ENCODE data around the gene DCAF8L1. TPM values are rescaled to one million over a fixed set of nuclear protein-coding genes. Genes with fewer than 3 reads are reported as not detected.

The DCAF8L1 gene
- polyA plus RNA-seq, 1 of the 3 experiments (the other 2 are of a cell fraction): 0.10 TPM

DNA sequence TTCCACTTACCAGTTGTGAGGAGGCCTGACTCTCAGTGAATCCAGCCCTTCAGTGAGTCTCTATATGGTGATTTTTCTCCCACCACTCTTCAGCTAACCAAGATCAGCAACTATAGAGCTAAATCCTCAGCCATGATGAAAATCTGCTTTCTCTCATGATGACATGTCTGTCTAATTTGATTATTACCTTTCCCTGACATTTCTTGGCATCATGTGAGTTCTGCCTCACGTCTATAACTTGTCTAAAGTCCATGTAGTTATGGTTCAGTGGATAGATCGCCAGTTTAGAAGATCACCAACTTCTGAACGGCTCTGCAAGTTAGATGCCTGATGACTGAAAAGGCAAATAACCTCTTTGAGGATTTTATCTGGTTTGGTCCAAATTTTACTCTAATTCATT is 14.9 kb upstream of the DCAF8L1 start:
- no peak for TF ChIP-seq SMC3 (IDR thresholded peaks at IDR 0.05; ENCODE audit: low read depth, low read length)
- TF ChIP-seq, protein P1, sequence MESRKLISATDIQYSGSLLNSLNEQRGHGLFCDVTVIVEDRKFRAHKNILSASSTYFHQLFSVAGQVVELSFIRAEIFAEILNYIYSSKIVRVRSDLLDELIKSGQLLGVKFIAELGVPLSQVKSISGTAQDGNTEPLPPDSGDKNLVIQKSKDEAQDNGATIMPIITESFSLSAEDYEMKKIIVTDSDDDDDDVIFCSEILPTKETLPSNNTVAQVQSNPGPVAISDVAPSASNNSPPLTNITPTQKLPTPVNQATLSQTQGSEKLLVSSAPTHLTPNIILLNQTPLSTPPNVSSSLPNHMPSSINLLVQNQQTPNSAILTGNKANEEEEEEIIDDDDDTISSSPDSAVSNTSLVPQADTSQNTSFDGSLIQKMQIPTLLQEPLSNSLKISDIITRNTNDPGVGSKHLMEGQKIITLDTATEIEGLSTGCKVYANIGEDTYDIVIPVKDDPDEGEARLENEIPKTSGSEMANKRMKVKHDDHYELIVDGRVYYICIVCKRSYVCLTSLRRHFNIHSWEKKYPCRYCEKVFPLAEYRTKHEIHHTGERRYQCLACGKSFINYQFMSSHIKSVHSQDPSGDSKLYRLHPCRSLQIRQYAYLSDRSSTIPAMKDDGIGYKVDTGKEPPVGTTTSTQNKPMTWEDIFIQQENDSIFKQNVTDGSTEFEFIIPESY (IDR thresholded peaks at IDR 0.05; ENCODE audit: borderline replicate concordance, low read depth): no peak
- TF ChIP-seq SIN3A (IDR thresholded peaks at IDR 0.05; ENCODE audit: borderline replicate concordance, low read depth, low read length): no peak
- no peak for TF ChIP-seq RAD21 (IDR thresholded peaks at IDR 0.05; ENCODE audit: low read length)
- no peak for TF ChIP-seq RFX5 (IDR thresholded peaks at IDR 0.05; ENCODE audit: low read length)
- no peak for TF ChIP-seq YY1 (IDR thresholded peaks at IDR 0.05; ENCODE audit: low read depth)
- TF ChIP-seq CHD2 (IDR thresholded peaks at IDR 0.05; ENCODE audit: low read length, partially characterized antibody): no peak
- TF ChIP-seq RXRA (IDR thresholded peaks at IDR 0.05; ENCODE audit: borderline replicate concordance, low read depth): no peak
- TF ChIP-seq, protein P2, sequence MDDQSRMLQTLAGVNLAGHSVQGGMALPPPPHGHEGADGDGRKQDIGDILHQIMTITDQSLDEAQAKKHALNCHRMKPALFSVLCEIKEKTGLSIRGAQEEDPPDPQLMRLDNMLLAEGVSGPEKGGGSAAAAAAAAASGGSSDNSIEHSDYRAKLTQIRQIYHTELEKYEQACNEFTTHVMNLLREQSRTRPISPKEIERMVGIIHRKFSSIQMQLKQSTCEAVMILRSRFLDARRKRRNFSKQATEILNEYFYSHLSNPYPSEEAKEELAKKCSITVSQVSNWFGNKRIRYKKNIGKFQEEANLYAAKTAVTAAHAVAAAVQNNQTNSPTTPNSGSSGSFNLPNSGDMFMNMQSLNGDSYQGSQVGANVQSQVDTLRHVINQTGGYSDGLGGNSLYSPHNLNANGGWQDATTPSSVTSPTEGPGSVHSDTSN (IDR thresholded peaks at IDR 0.05): no peak
- TF ChIP-seq, protein P3, sequence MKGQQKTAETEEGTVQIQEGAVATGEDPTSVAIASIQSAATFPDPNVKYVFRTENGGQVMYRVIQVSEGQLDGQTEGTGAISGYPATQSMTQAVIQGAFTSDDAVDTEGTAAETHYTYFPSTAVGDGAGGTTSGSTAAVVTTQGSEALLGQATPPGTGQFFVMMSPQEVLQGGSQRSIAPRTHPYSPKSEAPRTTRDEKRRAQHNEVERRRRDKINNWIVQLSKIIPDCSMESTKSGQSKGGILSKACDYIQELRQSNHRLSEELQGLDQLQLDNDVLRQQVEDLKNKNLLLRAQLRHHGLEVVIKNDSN (IDR thresholded peaks at IDR 0.05; ENCODE audit: borderline replicate concordance, low read depth): no peak
- TF ChIP-seq TCF12 (IDR thresholded peaks at IDR 0.05): no peak
- no peak for TF ChIP-seq FOXM1 (IDR thresholded peaks at IDR 0.05; ENCODE audit: low read depth)
- no peak for TF ChIP-seq JUND (IDR thresholded peaks at IDR 0.05)
- TF ChIP-seq EP300 (IDR thresholded peaks at IDR 0.05; ENCODE audit: borderline replicate concordance in 1 of 2, low read depth in 1 of 2, low read length in 1 of 2): no peak
- no peak for TF ChIP-seq POLR2AphosphoS5 (IDR thresholded peaks at IDR 0.05; ENCODE audit: low read depth, low read length)
- TF ChIP-seq, protein P4, sequence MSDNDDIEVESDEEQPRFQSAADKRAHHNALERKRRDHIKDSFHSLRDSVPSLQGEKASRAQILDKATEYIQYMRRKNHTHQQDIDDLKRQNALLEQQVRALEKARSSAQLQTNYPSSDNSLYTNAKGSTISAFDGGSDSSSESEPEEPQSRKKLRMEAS (IDR thresholded peaks at IDR 0.05; ENCODE audit: low read depth): no peak
- TF ChIP-seq TEAD4 (IDR thresholded peaks at IDR 0.05; ENCODE audit: borderline replicate concordance, insufficient read depth): no peak
- TF ChIP-seq ELF1 (IDR thresholded peaks at IDR 0.05): no peak
- no peak for TF ChIP-seq GATA2 (CRISPR knock-in tag; IDR thresholded peaks at IDR 0.05)
- no peak for TF ChIP-seq FOXJ3 (CRISPR knock-in tag; IDR thresholded peaks at IDR 0.05)

More for the DNA sequence above, 14.9 kb upstream of the DCAF8L1 start:
- ChIA-PET CTCF (no interaction called here), POLR2A (no interaction called here)
- no peak overlapping the region for H2AFZ ChIP-seq (ENCODE audit: low read depth)
- no peak overlapping the region for H3K9ac ChIP-seq
- no peaks in the 10 kb centered on the region for H3F3A ChIP-seq (replicated peaks; ENCODE audit: insufficient read depth)
- H3K4me2 ChIP-seq: no peak overlapping the region
- no peaks in the 10 kb centered on the region for H3K36me3 ChIP-seq (replicated peaks in 1 of 2; ENCODE audit: control insufficient read depth in 1 of 2, insufficient read depth in 2 of 2, low read length in 1 of 2)
- no peaks in the 10 kb centered on the region for H3K9me3 ChIP-seq
- no peaks in the 10 kb centered on the region for H3K79me2 ChIP-seq (ENCODE audit: insufficient read depth)
- no peaks in the 10 kb centered on the region for H4K20me1 ChIP-seq (ENCODE audit: insufficient read depth)
- DNase-seq: no peak
- no peaks in the 10 kb centered on the region for H3K4me1 ChIP-seq (ENCODE audit: control insufficient read depth in 1 of 2, insufficient read depth in 2 of 2, low read depth in 1 of 2, low read length in 1 of 2)
- H3K9me2 ChIP-seq: no peaks in the 10 kb centered on the region
- no peak overlapping the region for H3K4me3 ChIP-seq (ENCODE audit: low read depth in 2 of 2, low read length in 1 of 2)
- no peak overlapping the region for H3K27ac ChIP-seq (ENCODE audit: low read depth in 2 of 2, low read length in 1 of 2)
- no peaks in the 10 kb centered on the region; the same call in 1 of the 2 replicates for H3K27me3 ChIP-seq (ENCODE audit: insufficient read depth)
- 3% methylated on average over 3 of the region's 3 CpGs for WGBS (ENCODE audit: low lambda C conversion rate)

All from SK-N-SH (cell line).